HG02588 (cell line): ENCODE results near the gene NISCH.

ENCODE experiments used
- ATAC-seq: cut with Tn5 transposase; IDR thresholded peaks from one replicate; pipeline ENCODE4 v1.9.1; 2021; ENCODE audit warnings: mild to moderate bottlenecking, moderate library complexity; ENCODE audit not compliant: unreplicated experiment

Gene NISCH

GRCh38 chr3:52455283-52456168 lies at the start of gene NISCH:
TSS of gene NISCH (plus strand) at chr3:52455604. CDS start at chr3:52455642, 38 bp downstream.
- peak; percentile 83 for ATAC-seq

- ATAC-seq = no peak
Measured at GRCh38 chr3:52406231-52406661, 49.2 kb upstream of the NISCH start.

GRCh38 chr3:52406791-52407510 lies 48.5 kb upstream of the NISCH start:
- ATAC-seq = no peak

GRCh38 chr3:52407779-52408178 lies 47.6 kb upstream of the NISCH start:
- ATAC-seq = no peak

GRCh38 chr3:52408466-52408865 lies 46.9 kb upstream of the NISCH start:
- ATAC-seq = no peak

GRCh38 chr3:52415800-52416199 lies 39.6 kb upstream of the NISCH start:
- no peak for ATAC-seq

GRCh38 chr3:52420388-52420787 lies 35.0 kb upstream of the NISCH start:
- ATAC-seq = no peak

GRCh38 chr3:52422669-52423068 lies 32.7 kb upstream of the NISCH start:
- no peak for ATAC-seq

- no peak for ATAC-seq
Measured at GRCh38 chr3:52423173-52423572, 32.2 kb upstream of the NISCH start.

GRCh38 chr3:52428151-52429005 lies 27.0 kb upstream of the NISCH start:
- no peak for ATAC-seq

GRCh38 chr3:52429031-52429430 lies 26.4 kb upstream of the NISCH start:
- no peak for ATAC-seq

GRCh38 chr3:52429779-52430415 lies 25.5 kb upstream of the NISCH start:
- ATAC-seq = no peak

- no peak for ATAC-seq
Measured at GRCh38 chr3:52430416-52430810, 25.0 kb upstream of the NISCH start.

- no peak for ATAC-seq
Measured at GRCh38 chr3:52431459-52432223, 23.8 kb upstream of the NISCH start.

- no peak for ATAC-seq
Measured at GRCh38 chr3:52432225-52432624, 23.2 kb upstream of the NISCH start.

- no peak for ATAC-seq
Measured at GRCh38 chr3:52432691-52433141, 22.7 kb upstream of the NISCH start.

- ATAC-seq = no peak
Measured at GRCh38 chr3:52433328-52433995, 21.9 kb upstream of the NISCH start.

- no peak for ATAC-seq
Measured at GRCh38 chr3:52433996-52434479, 21.4 kb upstream of the NISCH start.

GRCh38 chr3:52434491-52435115 lies 20.8 kb upstream of the NISCH start:
- no peak for ATAC-seq
